ENCODE data around the gene TFE3.

DNA sequence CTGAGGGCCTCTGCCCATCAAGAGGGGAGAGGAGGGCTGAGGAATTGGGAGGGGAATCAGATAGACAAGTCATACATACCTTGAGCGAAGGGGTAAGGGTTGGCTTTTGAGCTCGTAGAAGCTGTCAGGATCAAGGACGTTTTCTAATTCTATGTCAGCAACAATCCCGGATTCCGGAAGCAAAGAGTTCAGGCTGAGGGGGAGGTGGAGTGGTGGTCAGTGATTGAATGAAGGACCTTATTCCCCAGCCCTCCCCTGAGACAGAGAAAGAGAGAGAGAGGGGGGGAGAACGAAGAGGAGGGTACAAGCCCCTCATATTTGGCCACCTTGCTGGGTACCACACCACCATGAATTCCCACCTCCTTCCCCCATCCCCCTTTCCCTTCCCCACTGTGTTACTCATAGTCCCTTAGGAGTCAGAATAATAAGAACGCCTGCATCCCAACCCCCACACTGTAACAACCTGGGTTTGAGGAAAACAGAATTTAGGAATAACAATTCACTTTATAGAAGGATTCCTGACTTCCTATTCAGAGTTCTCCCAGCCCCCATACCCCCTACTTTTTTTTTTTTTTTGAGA is 2.7 kb downstream of the TFE3 start:
- TF ChIP-seq, protein P1, sequence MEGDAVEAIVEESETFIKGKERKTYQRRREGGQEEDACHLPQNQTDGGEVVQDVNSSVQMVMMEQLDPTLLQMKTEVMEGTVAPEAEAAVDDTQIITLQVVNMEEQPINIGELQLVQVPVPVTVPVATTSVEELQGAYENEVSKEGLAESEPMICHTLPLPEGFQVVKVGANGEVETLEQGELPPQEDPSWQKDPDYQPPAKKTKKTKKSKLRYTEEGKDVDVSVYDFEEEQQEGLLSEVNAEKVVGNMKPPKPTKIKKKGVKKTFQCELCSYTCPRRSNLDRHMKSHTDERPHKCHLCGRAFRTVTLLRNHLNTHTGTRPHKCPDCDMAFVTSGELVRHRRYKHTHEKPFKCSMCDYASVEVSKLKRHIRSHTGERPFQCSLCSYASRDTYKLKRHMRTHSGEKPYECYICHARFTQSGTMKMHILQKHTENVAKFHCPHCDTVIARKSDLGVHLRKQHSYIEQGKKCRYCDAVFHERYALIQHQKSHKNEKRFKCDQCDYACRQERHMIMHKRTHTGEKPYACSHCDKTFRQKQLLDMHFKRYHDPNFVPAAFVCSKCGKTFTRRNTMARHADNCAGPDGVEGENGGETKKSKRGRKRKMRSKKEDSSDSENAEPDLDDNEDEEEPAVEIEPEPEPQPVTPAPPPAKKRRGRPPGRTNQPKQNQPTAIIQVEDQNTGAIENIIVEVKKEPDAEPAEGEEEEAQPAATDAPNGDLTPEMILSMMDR (IDR thresholded peaks at IDR 0.05), result no peak
- TF ChIP-seq POLR2A (IDR thresholded peaks at IDR 0.05), result no peak

Measured in Peyer's patch (tissue), 4 donors.